RWPE1 (cell line): Measurements from ENCODE around the gene LFNG.
"Not testable (repeated sequence)": the region's sequence is repeated elsewhere in the genome, so short reads cannot be mapped to it uniquely, and the experiment has no call there.

Experiments
- CTCF ChIA-PET: fragments of 350-600 bp; sonication (Branson Sonifier 250); formaldehyde crosslinking; extraction: SDS; loops from one replicate; lab custom pipeline; 2021; lab: Yijun Ruan, JAX
- POLR2A ChIA-PET: fragments of 400-600 bp; formaldehyde crosslinking; extraction: SDS; loops from one replicate; lab custom pipeline; 2020; ENCODE audit warnings: antibody characterized with exemption; ENCODE audit not compliant: low non-redundant PET; lab: Yijun Ruan, JAX
- DNase-seq: peaks from one replicate; pipeline ENCODE4 v3.0.0; 2012; ENCODE audit warnings: low spot score
- H3K27ac ChIP-seq: fragments of 450-650 bp; 2 replicates; pipeline ENCODE4 v1.5.1; 2017
- CTCF ChIP-seq: fragments of 450-650 bp; conservative IDR thresholded peaks from 2 replicates; pipeline ENCODE4 v1.5.1; 2017; ENCODE audit warnings: low read depth, mild to moderate bottlenecking

Gene LFNG

GRCh38 chr7:2532199-2532772, 12.7 kb downstream of the LFNG start:
- POLR2A ChIA-PET, CTCF ChIA-PET, DNase-seq: not testable (repeated sequence)
- peak overlapping the region; percentile 100 for H3K27ac ChIP-seq

- CTCF ChIA-PET, POLR2A ChIA-PET, DNase-seq: not testable (repeated sequence)
- H3K27ac ChIP-seq, result peak overlapping the region; percentile 59
These were observed 13.2 kb downstream of the LFNG start for GRCh38 chr7:2532816-2533215.

GRCh38 chr7:2533566-2533965, 14.0 kb downstream of the LFNG start:
- peak overlapping the region; percentile 59 for H3K27ac ChIP-seq
- POLR2A ChIA-PET, CTCF ChIA-PET, DNase-seq: not testable (repeated sequence)

- POLR2A ChIA-PET, DNase-seq, CTCF ChIA-PET: not testable (repeated sequence)
- H3K27ac ChIP-seq, result peak overlapping the region; percentile 92; the same call in 1 of the 2 replicates
These were observed 14.6 kb downstream of the LFNG start for GRCh38 chr7:2534214-2534613.

GRCh38 chr7:2535872-2536627, 16.5 kb downstream of the LFNG start:
- POLR2A ChIA-PET, DNase-seq: not testable (repeated sequence)
- peak overlapping the region; percentile 92 for H3K27ac ChIP-seq
- CTCF ChIA-PET, result interaction anchor here (0.6 kb wide), 1 partner anchor 19 kb away, joined by 3 read pairs; no protein-coding TSS in a partner anchor

- POLR2A ChIA-PET, result no interaction called here
- peak overlapping the region; percentile 56 for H3K27ac ChIP-seq
- no peak for DNase-seq
- no peak for TF ChIP-seq CTCF
- CTCF ChIA-PET, result no interaction called here
These were observed 18.6 kb downstream of the LFNG start for GRCh38 chr7:2537981-2538851.

- peak overlapping the region; percentile 56 for H3K27ac ChIP-seq
- CTCF ChIA-PET, result interaction anchor here (0.6 to 0.9 kb wide), 2 partner anchors 13 to 955 kb away, joined by 3 read pairs; no protein-coding TSS in a partner anchor
- no peak for TF ChIP-seq CTCF
- POLR2A ChIA-PET, result no interaction called here
- no peak for DNase-seq
These were observed 19.7 kb downstream of the LFNG start for GRCh38 chr7:2539031-2539911.

GRCh38 chr7:2540133-2540532, 20.6 kb downstream of the LFNG start:
- peak overlapping the region; percentile 56; the same call in 1 of the 2 replicates for H3K27ac ChIP-seq
- no peak for TF ChIP-seq CTCF
- no peak for DNase-seq
- POLR2A ChIA-PET, result no interaction called here
- CTCF ChIA-PET, result interaction anchor here (0.5 to 0.9 kb wide), 3 partner anchors 14 to 955 kb away, joined by 3 read pairs; no protein-coding TSS in a partner anchor
